GM23338 (cell line): ENCODE data around the gene ALDH8A1. TPM values are rescaled to one million over a fixed set of nuclear protein-coding genes. Genes with fewer than 3 reads are reported as not detected.

ENCODE experiments used
- ATAC-seq: fragments of 200-7000 bp; cut with Tn5 transposase; 3 replicates; pipeline ENCODE4 v1.9.1; 2020
- DNase-seq: peaks from one replicate; pipeline ENCODE4 v3.0.0-alpha.2; 2015; ENCODE audit warnings: low spot score
- H2AFZ ChIP-seq: fragments of 200-600 bp; sonication (generic); 2 replicates; pipeline ENCODE4 v1.8.0; 2016; ENCODE audit warnings: antibody characterized with exemption, mild to moderate bottlenecking, moderate library complexity
- H3F3A ChIP-seq: fragments of 200-600 bp; sonication (generic); replicated peaks from 2 replicates; pipeline ENCODE4 v1.8.0; 2017; ENCODE audit warnings: antibody characterized with exemption, mixed run types, low read depth
- H3K27ac ChIP-seq: fragments of 200-600 bp; sonication (generic); 2 replicates; pipeline ENCODE4 v1.6.1; 2016; ENCODE audit warnings: low read depth
- H3K27me3 ChIP-seq: fragments of 200-600 bp; sonication (generic); 2 replicates; pipeline ENCODE4 v1.8.0; 2016; ENCODE audit warnings: mild to moderate bottlenecking, mixed run types, moderate library complexity; ENCODE audit not compliant: insufficient read depth
- H3K36me3 ChIP-seq: fragments of 200-600 bp; sonication (generic); 2 replicates; pipeline ENCODE4 v1.8.0; 2016; ENCODE audit warnings: mild to moderate bottlenecking; ENCODE audit not compliant: insufficient read depth
- H3K4me1 ChIP-seq: fragments of 200-600 bp; sonication (generic); 2 replicates; pipeline ENCODE4 v1.8.0; 2016; ENCODE audit warnings: mild to moderate bottlenecking, moderate library complexity; ENCODE audit not compliant: insufficient read depth
- H3K4me2 ChIP-seq: fragments of 200-600 bp; sonication (generic); 2 replicates; pipeline ENCODE4 v1.7.1; 2017; ENCODE audit warnings: mixed run types
- H3K4me3 ChIP-seq: fragments of 200-600 bp; sonication (generic); 2 replicates; pipeline ENCODE4 v1.6.1; 2016; ENCODE audit warnings: mixed run types
- H3K79me2 ChIP-seq: fragments of 200-600 bp; sonication (generic); replicated peaks from 2 replicates; pipeline ENCODE4 v1.8.0; 2017; ENCODE audit warnings: mild to moderate bottlenecking; ENCODE audit not compliant: insufficient read depth
- H3K9me2 ChIP-seq: fragments of 200-600 bp; sonication (generic); 2 replicates; pipeline ENCODE4 v1.8.0; 2017; ENCODE audit not compliant: insufficient read depth
- H4K20me1 ChIP-seq: fragments of 200-600 bp; sonication (generic); replicated peaks from 2 replicates; pipeline ENCODE4 v1.8.0; 2017; ENCODE audit warnings: mild to moderate bottlenecking; ENCODE audit not compliant: insufficient read depth
- H3K27ac Mint-ChIP-seq: 2 replicates; pipeline ENCODE4 v1.8.0; 2020; ENCODE audit warnings: inconsistent platforms, mild to moderate bottlenecking, moderate library complexity, mixed read lengths
- H3K27me3 Mint-ChIP-seq: 3 replicates; pipeline ENCODE4 v1.8.0; 2022; ENCODE audit warnings: low read depth, mild to moderate bottlenecking, moderate library complexity, mixed read lengths, inconsistent platforms; ENCODE audit not compliant: insufficient read depth, poor library complexity
- H3K36me3 Mint-ChIP-seq: 3 replicates; pipeline ENCODE4 v1.8.0; 2021; ENCODE audit warnings: low read depth, mild to moderate bottlenecking, inconsistent platforms, moderate library complexity, mixed read lengths
- H3K4me1 Mint-ChIP-seq: 3 replicates; pipeline ENCODE4 v1.8.0; 2020; ENCODE audit warnings: mild to moderate bottlenecking, inconsistent platforms, mixed read lengths
- H3K4me3 Mint-ChIP-seq: 3 replicates; pipeline ENCODE4 v1.8.0; 2021; ENCODE audit warnings: moderate library complexity, mild to moderate bottlenecking, inconsistent platforms, mixed read lengths
- H3K9me3 Mint-ChIP-seq: 3 replicates; pipeline ENCODE4 v1.8.0; 2020; ENCODE audit warnings: moderate library complexity, mild to moderate bottlenecking, inconsistent platforms, mixed read lengths
- CREB1 ChIP-seq: fragments of 250-450 bp; sonication (Bioruptor Pico); IDR thresholded peaks from 2 replicates; pipeline ENCODE4 v1.5.0; 2020; ENCODE audit warnings: low read depth, mild to moderate bottlenecking, moderate library complexity
- EZH2 ChIP-seq: fragments of 200-600 bp; sonication (generic); IDR thresholded peaks from one replicate; pipeline ENCODE4 v1.8.0; 2017; ENCODE audit warnings: antibody characterized with exemption, mild to moderate bottlenecking, low read depth; ENCODE audit not compliant: unreplicated experiment
- EZH2phosphoT487 ChIP-seq: fragments of 200-600 bp; sonication (generic); IDR thresholded peaks from one replicate; pipeline ENCODE4 v1.8.1; 2018; ENCODE audit warnings: antibody characterized with exemption; ENCODE audit not compliant: unreplicated experiment
- JUNB ChIP-seq: IDR thresholded peaks from one replicate; pipeline ENCODE4 v1.6.1; 2016; ENCODE audit warnings: antibody characterized with exemption; ENCODE audit not compliant: unreplicated experiment
- NANOG ChIP-seq: IDR thresholded peaks from 2 replicates; pipeline ENCODE4 v1.6.1; 2016; ENCODE audit warnings: antibody characterized with exemption, borderline replicate concordance
- POLR2AphosphoS5 ChIP-seq: IDR thresholded peaks from 2 replicates; pipeline ENCODE4 v1.6.1; 2016; ENCODE audit warnings: antibody characterized with exemption, low read depth
- STAT1 ChIP-seq: IDR thresholded peaks from one replicate; pipeline ENCODE4 v1.6.1; 2016; ENCODE audit warnings: antibody characterized with exemption; ENCODE audit not compliant: unreplicated experiment
- ZNF114 ChIP-seq: fragments of 250-450 bp; sonication (Bioruptor Pico); IDR thresholded peaks from 2 replicates; pipeline ENCODE4 v1.5.0; 2020; ENCODE audit warnings: mild to moderate bottlenecking, moderate library complexity
- ZNF331 ChIP-seq: fragments of 250-450 bp; sonication (Bioruptor Pico); IDR thresholded peaks from 2 replicates; pipeline ENCODE4 v1.5.0; 2020; ENCODE audit warnings: low read depth, mild to moderate bottlenecking, moderate library complexity
- polyA plus RNA-seq: library from polyadenylated mRNA; unstranded; fragments of >200 nt; fragmentation: Nextera tagmentation; extraction: Ambion mirVana; gene quantifications from 2 replicates; pipeline ENCODE4 v1.2.1, GENCODE V29; 2016
- total RNA-seq: library from RNA; depleted of rRNA; stranded (reverse); fragments of >200 nt; shearing (Covaris generic); gene quantifications from 2 replicates; pipeline ENCODE4 v1.2.3, GENCODE V29; 2014
- TF ChIP-seq, protein P1 (sequence below): IDR thresholded peaks from 2 replicates; pipeline ENCODE4 v1.6.1; 2016; ENCODE audit warnings: antibody characterized with exemption
- TF ChIP-seq, protein P2 (sequence below): IDR thresholded peaks from one replicate; pipeline ENCODE4 v1.6.1; 2018; ENCODE audit warnings: antibody characterized with exemption; ENCODE audit not compliant: unreplicated experiment

Gene ALDH8A1
- total and polyA plus RNA-seq, 2 experiments from 2014 or later, result not detected

DNA sequence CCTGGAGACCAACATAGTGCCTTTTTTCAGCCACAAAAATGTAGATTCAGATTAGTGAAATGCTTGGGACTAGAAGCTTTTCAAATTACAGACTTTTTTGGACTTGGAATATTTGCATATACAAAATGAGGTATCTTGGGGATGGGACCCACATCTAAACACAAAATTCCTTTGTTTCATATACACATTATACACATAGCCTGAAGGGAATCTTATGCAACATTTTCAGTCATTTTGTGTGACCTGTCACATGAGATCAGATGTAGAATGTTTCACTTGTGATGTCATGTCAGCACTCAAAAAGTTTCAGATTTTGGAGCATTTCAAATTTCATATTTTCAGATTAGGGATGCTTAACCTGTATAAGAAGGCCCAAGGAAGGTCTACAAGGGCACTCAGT is 44.5 kb upstream of the ALDH8A1 start:
- no peaks in the 10 kb centered on the region for H3F3A ChIP-seq
- Mint-ChIP-seq H3K9me3 (no peaks in the 10 kb centered on the region), H3K36me3 (peaks cover 4% of the 10 kb centered on the region; the same call in 1 of the 3 replicates), H3K4me3 (no peak overlapping the region), H3K27me3 (no peaks in the 10 kb centered on the region), H3K27ac (no peak overlapping the region), H3K4me1 (peaks cover 7% of the 10 kb centered on the region; the same call in 2 of the 3 replicates)
- no peaks in the 10 kb centered on the region for H3K27me3 ChIP-seq
- H3K79me2 ChIP-seq, result no peaks in the 10 kb centered on the region
- 0 out of 2 replicates have a peak, but pooled peaks cover 2% of the 10 kb centered on the region for H3K4me1 ChIP-seq
- H3K4me3 ChIP-seq, result no peak overlapping the region
- no peak for TF ChIP-seq CREB1 (CRISPR knock-in tag)
- no peak for TF ChIP-seq EZH2
- TF ChIP-seq NANOG, result no peak
- TF ChIP-seq, protein P1, sequence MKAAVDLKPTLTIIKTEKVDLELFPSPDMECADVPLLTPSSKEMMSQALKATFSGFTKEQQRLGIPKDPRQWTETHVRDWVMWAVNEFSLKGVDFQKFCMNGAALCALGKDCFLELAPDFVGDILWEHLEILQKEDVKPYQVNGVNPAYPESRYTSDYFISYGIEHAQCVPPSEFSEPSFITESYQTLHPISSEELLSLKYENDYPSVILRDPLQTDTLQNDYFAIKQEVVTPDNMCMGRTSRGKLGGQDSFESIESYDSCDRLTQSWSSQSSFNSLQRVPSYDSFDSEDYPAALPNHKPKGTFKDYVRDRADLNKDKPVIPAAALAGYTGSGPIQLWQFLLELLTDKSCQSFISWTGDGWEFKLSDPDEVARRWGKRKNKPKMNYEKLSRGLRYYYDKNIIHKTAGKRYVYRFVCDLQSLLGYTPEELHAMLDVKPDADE, result no peak
- TF ChIP-seq POLR2AphosphoS5, result no peak
- TF ChIP-seq JUNB, result no peak
- no peak for ATAC-seq
- H4K20me1 ChIP-seq, result no peaks in the 10 kb centered on the region
- H3K27ac ChIP-seq, result no peak overlapping the region
- no peaks in the 10 kb centered on the region for H3K9me2 ChIP-seq
- no peak for DNase-seq
- no peak overlapping the region for H3K4me2 ChIP-seq
- peaks cover 9% of the 10 kb centered on the region; the same call in 1 of the 2 replicates for H3K36me3 ChIP-seq
- no peak overlapping the region for H2AFZ ChIP-seq

DNA sequence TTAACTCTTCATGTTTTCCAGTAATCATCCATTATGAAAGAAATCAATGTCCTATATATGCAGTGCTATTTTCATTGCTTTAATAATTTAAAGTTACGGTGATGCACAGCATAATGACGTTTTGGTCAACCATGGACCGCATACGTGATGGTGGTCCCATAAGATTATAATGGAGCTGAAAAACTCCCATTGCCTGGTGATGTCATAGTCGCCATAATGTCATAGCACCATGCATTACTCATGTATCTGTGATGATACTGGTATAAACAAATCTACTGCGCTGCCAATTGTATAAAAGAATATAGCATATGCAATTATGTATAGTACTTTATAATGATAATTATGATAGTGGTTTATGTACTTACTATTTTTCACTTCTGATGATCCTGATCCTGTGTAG is 42.3 kb upstream of the ALDH8A1 start:
- no peaks in the 10 kb centered on the region for H3K27me3 ChIP-seq
- H4K20me1 ChIP-seq, result no peaks in the 10 kb centered on the region
- Mint-ChIP-seq H3K36me3 (peaks cover 7% of the 10 kb centered on the region; the same call in 1 of the 3 replicates), H3K27ac (no peak overlapping the region), H3K27me3 (no peaks in the 10 kb centered on the region), H3K4me3 (no peak overlapping the region), H3K9me3 (no peaks in the 10 kb centered on the region), H3K4me1 (peaks cover 3% of the 10 kb centered on the region; the same call in 2 of the 3 replicates)
- H3F3A ChIP-seq, result no peaks in the 10 kb centered on the region
- no peak overlapping the region for H3K4me2 ChIP-seq
- peaks cover 9% of the 10 kb centered on the region; the same call in 1 of the 2 replicates for H3K36me3 ChIP-seq
- H2AFZ ChIP-seq, result no peak overlapping the region
- H3K4me3 ChIP-seq, result no peak overlapping the region
- no peaks in the 10 kb centered on the region for H3K9me2 ChIP-seq
- no peak overlapping the region for H3K27ac ChIP-seq
- no peaks in the 10 kb centered on the region for H3K79me2 ChIP-seq
- DNase-seq (no peak), ATAC-seq (no peak)
- no peaks in the 10 kb centered on the region for H3K4me1 ChIP-seq
- TF ChIP-seq STAT1 (no peak), ZNF114 (CRISPR knock-in tag) (no peak), ZNF331 (CRISPR knock-in tag) (no peak), EZH2phosphoT487 (no peak), NANOG (no peak), JUNB (no peak)
- TF ChIP-seq, protein P2, sequence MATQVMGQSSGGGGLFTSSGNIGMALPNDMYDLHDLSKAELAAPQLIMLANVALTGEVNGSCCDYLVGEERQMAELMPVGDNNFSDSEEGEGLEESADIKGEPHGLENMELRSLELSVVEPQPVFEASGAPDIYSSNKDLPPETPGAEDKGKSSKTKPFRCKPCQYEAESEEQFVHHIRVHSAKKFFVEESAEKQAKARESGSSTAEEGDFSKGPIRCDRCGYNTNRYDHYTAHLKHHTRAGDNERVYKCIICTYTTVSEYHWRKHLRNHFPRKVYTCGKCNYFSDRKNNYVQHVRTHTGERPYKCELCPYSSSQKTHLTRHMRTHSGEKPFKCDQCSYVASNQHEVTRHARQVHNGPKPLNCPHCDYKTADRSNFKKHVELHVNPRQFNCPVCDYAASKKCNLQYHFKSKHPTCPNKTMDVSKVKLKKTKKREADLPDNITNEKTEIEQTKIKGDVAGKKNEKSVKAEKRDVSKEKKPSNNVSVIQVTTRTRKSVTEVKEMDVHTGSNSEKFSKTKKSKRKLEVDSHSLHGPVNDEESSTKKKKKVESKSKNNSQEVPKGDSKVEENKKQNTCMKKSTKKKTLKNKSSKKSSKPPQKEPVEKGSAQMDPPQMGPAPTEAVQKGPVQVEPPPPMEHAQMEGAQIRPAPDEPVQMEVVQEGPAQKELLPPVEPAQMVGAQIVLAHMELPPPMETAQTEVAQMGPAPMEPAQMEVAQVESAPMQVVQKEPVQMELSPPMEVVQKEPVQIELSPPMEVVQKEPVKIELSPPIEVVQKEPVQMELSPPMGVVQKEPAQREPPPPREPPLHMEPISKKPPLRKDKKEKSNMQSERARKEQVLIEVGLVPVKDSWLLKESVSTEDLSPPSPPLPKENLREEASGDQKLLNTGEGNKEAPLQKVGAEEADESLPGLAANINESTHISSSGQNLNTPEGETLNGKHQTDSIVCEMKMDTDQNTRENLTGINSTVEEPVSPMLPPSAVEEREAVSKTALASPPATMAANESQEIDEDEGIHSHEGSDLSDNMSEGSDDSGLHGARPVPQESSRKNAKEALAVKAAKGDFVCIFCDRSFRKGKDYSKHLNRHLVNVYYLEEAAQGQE, result no peak
- TF ChIP-seq, protein P1, result no peak
